H1 (cell line): Measurements from ENCODE around the gene CDH2. TPM values are rescaled to one million over a fixed set of nuclear protein-coding genes. Genes with fewer than 3 reads are reported as not detected.

Source experiments
- CTCF ChIA-PET: fragments of 300-600 bp; sonication (Branson Sonifier 250); formaldehyde crosslinking; loops from one replicate; lab custom pipeline; 2021; ENCODE audit not compliant: partially characterized antibody; lab: Charles Lee
- POLR2A ChIA-PET: fragments of 300-600 bp; sonication (Branson Sonifier 250); formaldehyde crosslinking; loops from one replicate; lab custom pipeline; 2021; ENCODE audit warnings: inconsistent platforms; ENCODE audit not compliant: partially characterized antibody; lab: Charles Lee
- DNase-seq, 2 experiments: peaks; one replicate each; pipeline versions ENCODE4 v3.0.0 to v3.0.0-alpha.2; 2010 to 2022; ENCODE audit warnings: low spot score in 2 of 2, low read depth in 1 of 2, mixed read lengths in 1 of 2
- FAIRE-seq: peaks from 2 replicates; lab custom pipeline; 2011; peaks lifted over from hg19 to GRCh38; lab: Jason Lieb, UNC
- H2AFZ ChIP-seq: 2 replicates; pipeline ENCODE4 v1.8.1; 2012; ENCODE audit warnings: low read length, inconsistent platforms
- H2AK5ac ChIP-seq: 2 replicates; pipeline ENCODE4 v1.6.1; 2013; ENCODE audit warnings: low read depth, low read length
- H2BK120ac ChIP-seq: replicated peaks from 2 replicates; pipeline ENCODE3; 2013; ENCODE audit warnings: low read depth, low read length, inconsistent platforms
- H2BK12ac ChIP-seq: 2 replicates; pipeline ENCODE4 v1.6.1; 2013; ENCODE audit warnings: low read depth, low read length
- H2BK15ac ChIP-seq: 2 replicates; pipeline ENCODE4 v1.6.1; 2013; ENCODE audit warnings: low read length
- H2BK20ac ChIP-seq: 2 replicates; pipeline ENCODE4 v1.6.1; 2013; ENCODE audit warnings: low read length
- H2BK5ac ChIP-seq: 2 replicates; pipeline ENCODE4 v1.6.1; 2013; ENCODE audit warnings: low read depth, low read length
- H3K14ac ChIP-seq: 2 replicates; pipeline ENCODE4 v1.6.1; 2013; ENCODE audit warnings: inconsistent platforms; ENCODE audit not compliant: insufficient read length
- H3K18ac ChIP-seq: 2 replicates; pipeline ENCODE4 v1.6.1; 2013; ENCODE audit warnings: low read length; ENCODE audit errors: extremely low read depth
- H3K23ac ChIP-seq: 2 replicates; pipeline ENCODE4 v1.6.1; 2013; ENCODE audit warnings: inconsistent platforms; ENCODE audit not compliant: insufficient read length
- H3K23me2 ChIP-seq: 2 replicates; pipeline ENCODE4 v1.6.1; 2013; ENCODE audit warnings: low read depth, low read length
- H3K27ac ChIP-seq: 2 replicates; pipeline ENCODE4 v1.6.1; 2011; ENCODE audit warnings: low read depth, low read length, inconsistent platforms
- H3K27me3 ChIP-seq, 4 experiments: replicated peaks in 1 of 4; 1 replicate in 1 of 4; 2 replicates in 3 of 4; pipeline versions ENCODE4 v1.6.1 to v1.8.1; 2011 to 2013; ENCODE audit warnings: low read length in 3 of 4, mild to moderate bottlenecking in 3 of 4, inconsistent platforms in 2 of 4, mixed read lengths in 2 of 4, moderate library complexity in 1 of 4; ENCODE audit not compliant: control insufficient read depth in 3 of 4, insufficient read depth in 3 of 4; ENCODE audit errors: extremely low read depth in 1 of 4
- H3K36me3 ChIP-seq, 4 experiments: 2 replicates each; pipeline versions ENCODE4 v1.6.1 to v1.8.1; 2011 to 2013; ENCODE audit warnings: mild to moderate bottlenecking in 4 of 4, low read length in 3 of 4, moderate library complexity in 2 of 4, control low read depth in 1 of 4, inconsistent platforms in 1 of 4; ENCODE audit not compliant: insufficient read depth in 4 of 4, control insufficient read depth in 2 of 4
- H3K4ac ChIP-seq: replicated peaks from 2 replicates; pipeline ENCODE3; 2013; ENCODE audit warnings: low read length, low read depth, mixed read lengths, inconsistent platforms; ENCODE audit not compliant: insufficient read length
- H3K4me1 ChIP-seq, 4 experiments: replicated peaks in 1 of 4; 1 replicate in 1 of 4; 2 replicates in 3 of 4; pipeline versions ENCODE4 v1.6.1 to v1.8.1; 2011 to 2013; ENCODE audit warnings: low read length in 3 of 4, inconsistent platforms in 2 of 4, mixed read lengths in 1 of 4; ENCODE audit not compliant: insufficient read depth in 4 of 4, control insufficient read depth in 3 of 4
- H3K4me2 ChIP-seq, 2 experiments: 2 replicates each; pipeline versions ENCODE4 v1.6.1 to v1.8.1; 2011 to 2013; ENCODE audit warnings: low read depth in 2 of 2, low read length in 2 of 2, control low read depth in 1 of 2, inconsistent platforms in 1 of 2, mild to moderate bottlenecking in 1 of 2; ENCODE audit not compliant: insufficient read depth in 1 of 2
- H3K4me3 ChIP-seq, 4 experiments: fragments of 200-600, 300-600 bp in 1 of 4; sonication (generic), shearing (Covaris generic), sonication (Bioruptor Twin) in 1 of 4; 2 replicates each; pipeline versions ENCODE4 v1.5.1 to v1.8.1; 2011 to 2016; ENCODE audit warnings: low read length in 4 of 4, low read depth in 3 of 4, control low read depth in 2 of 4, inconsistent platforms in 2 of 4, mild to moderate bottlenecking in 2 of 4, mixed read lengths in 1 of 4, moderate library complexity in 1 of 4; ENCODE audit not compliant: insufficient read depth in 2 of 4; ENCODE audit errors: extremely low read depth in 1 of 4
- H3K56ac ChIP-seq: replicated peaks from 2 replicates; pipeline ENCODE3; 2013; ENCODE audit warnings: low read depth, mild to moderate bottlenecking, mixed read lengths, low read length, inconsistent platforms; ENCODE audit not compliant: insufficient read length
- H3K79me1 ChIP-seq: 2 replicates; pipeline ENCODE4 v1.6.1; 2013; ENCODE audit warnings: low read depth, low read length, control low read depth
- H3K79me2 ChIP-seq, 2 experiments: 2 replicates each; pipeline versions ENCODE4 v1.6.1 to v1.8.1; 2012 to 2013; ENCODE audit warnings: low read length in 2 of 2, mild to moderate bottlenecking in 2 of 2, inconsistent platforms in 1 of 2; ENCODE audit not compliant: insufficient read depth in 2 of 2, control insufficient read depth in 1 of 2
- H3K9ac ChIP-seq, 4 experiments: replicated peaks in 1 of 4; 1 replicate in 1 of 4; 2 replicates in 3 of 4; pipeline versions ENCODE4 v1.6.1 to v1.8.1; 2011 to 2013; ENCODE audit warnings: low read depth in 3 of 4, low read length in 3 of 4, control low read depth in 2 of 4, mild to moderate bottlenecking in 2 of 4, moderate library complexity in 2 of 4, inconsistent platforms in 1 of 4; ENCODE audit errors: extremely low read depth in 1 of 4
- H3K9me3 ChIP-seq, 2 experiments: 2 replicates each; pipeline versions ENCODE4 v1.6.1 to v1.8.1; 2012 to 2013; ENCODE audit warnings: mild to moderate bottlenecking in 2 of 2, moderate library complexity in 2 of 2, control low read depth in 1 of 2, inconsistent platforms in 1 of 2, low read depth in 1 of 2, low read length in 1 of 2, mixed read lengths in 1 of 2; ENCODE audit not compliant: insufficient read depth in 2 of 2
- H4K20me1 ChIP-seq, 2 experiments: replicated peaks in 1 of 2; 2 replicates each; pipeline versions ENCODE3 to v1.8.1; 2011 to 2013; ENCODE audit warnings: inconsistent platforms in 2 of 2, low read length in 2 of 2, mild to moderate bottlenecking in 1 of 2; ENCODE audit not compliant: insufficient read depth in 2 of 2, control insufficient read depth in 1 of 2
- H4K5ac ChIP-seq: 2 replicates; pipeline ENCODE4 v1.6.1; 2013; ENCODE audit warnings: low read length, low read depth, mixed read lengths, inconsistent platforms; ENCODE audit not compliant: insufficient read length
- H4K8ac ChIP-seq: 2 replicates; pipeline ENCODE4 v1.8.0; 2013; ENCODE audit warnings: mild to moderate bottlenecking, moderate library complexity, low read length, inconsistent platforms; ENCODE audit not compliant: insufficient read depth; ENCODE audit errors: extremely low read depth
- H4K91ac ChIP-seq: replicated peaks from 2 replicates; pipeline ENCODE3; 2013; ENCODE audit warnings: low read length, mixed read lengths, inconsistent platforms; ENCODE audit not compliant: insufficient read length
- BCL11A ChIP-seq, 2 experiments: IDR thresholded peaks; one replicate each; pipeline ENCODE4 v1.6.1; 2011; ENCODE audit warnings: low read depth in 2 of 2, low read length in 2 of 2, mild to moderate bottlenecking in 2 of 2
- CTBP2 ChIP-seq: IDR thresholded peaks from 2 replicates; pipeline ENCODE4 v1.7.0; 2011; ENCODE audit warnings: borderline replicate concordance, mild to moderate bottlenecking, moderate library complexity, mixed read lengths, low read length; ENCODE audit not compliant: insufficient read depth, insufficient read length
- EZH2 ChIP-seq: fragments of 200-600 bp; sonication (generic); IDR thresholded peaks from 2 replicates; pipeline ENCODE4 v1.7.1; 2012; ENCODE audit warnings: low read depth, mild to moderate bottlenecking, moderate library complexity, low read length, inconsistent platforms; ENCODE audit not compliant: severe bottlenecking
- GABPA ChIP-seq: IDR thresholded peaks from 2 replicates; pipeline ENCODE4 v1.6.1; 2011; ENCODE audit warnings: mild to moderate bottlenecking, low read length, moderate library complexity, borderline replicate concordance; ENCODE audit not compliant: insufficient read depth
- MAFK ChIP-seq: IDR thresholded peaks from 2 replicates; pipeline ENCODE4 v1.6.1; 2012; ENCODE audit warnings: low read depth, mild to moderate bottlenecking, improper control_type of control experiment, low read length
- RXRA ChIP-seq: IDR thresholded peaks from 2 replicates; pipeline ENCODE4 v1.6.1; 2011; ENCODE audit warnings: low read depth, mild to moderate bottlenecking, low read length, moderate library complexity; ENCODE audit not compliant: insufficient read depth
- SAP30 ChIP-seq: fragments of 300-600 bp; sonication (generic); IDR thresholded peaks from 2 replicates; pipeline ENCODE4 v1.7.1; 2012; ENCODE audit warnings: low read length, moderate library complexity, mild to moderate bottlenecking, inconsistent platforms; ENCODE audit not compliant: insufficient read depth, insufficient replicate concordance
- SIRT6 ChIP-seq: IDR thresholded peaks from one replicate; pipeline ENCODE4 v1.7.1; 2012; ENCODE audit warnings: low read length, inconsistent platforms
- SP1 ChIP-seq: IDR thresholded peaks from 2 replicates; pipeline ENCODE4 v1.6.1; 2011; ENCODE audit warnings: low read depth, low read length
- ZNF274 ChIP-seq: IDR thresholded peaks from 2 replicates; pipeline ENCODE4 v1.7.0; 2012; ENCODE audit warnings: low read length, borderline replicate concordance; ENCODE audit errors: extremely low read depth
- WGBS, 2 experiments: shearing (Covaris generic) in 1 of 2; methylation state at CpG; one replicate each; pipeline versions ENCODE4 v1.1.6 to v1.1.7; 2013 to 2015; ENCODE audit warnings: low lambda C conversion rate in 2 of 2, mixed read lengths in 2 of 2, inconsistent platforms in 1 of 2, low coverage in 1 of 2, missing lambda C conversion rate in 1 of 2; ENCODE audit not compliant: insufficient replicate concordance in 2 of 2, insufficient coverage in 1 of 2, insufficient read length in 1 of 2; ENCODE audit errors: extremely low coverage in 1 of 2, missing lambda C conversion rate in 1 of 2; 5-methylcytosine and 5-hydroxymethylcytosine counted together
- polyA plus RNA-seq, 7 experiments: library from polyadenylated mRNA; depleted of rRNA in 3 of 7; stranded (reverse) in 5 of 7; unstranded in 2 of 7; fragments of >200 nt in 5 of 7; fragments of 200-250 nt in 2 of 7; gene quantifications; 1 replicate in 5 of 7; 2 replicates in 1 of 7; 4 replicates in 1 of 7; pipeline versions ENCODE4 v1.2.1 to v1.2.3, GENCODE V29; 2011 to 2013; ENCODE audit warnings: missing spikeins in 2 of 7, mixed read lengths in 2 of 7
- total RNA-seq: library from RNA; stranded (reverse); fragmentation: NEBNext Ultra II Directional; extraction: Animal tissue kit (Norgen Biotek cat#: 25700); gene quantifications from 2 replicates; pipeline ENCODE4 v1.2.1, GENCODE V29; 2021
- TF ChIP-seq, protein P1 (sequence below): IDR thresholded peaks from 2 replicates; pipeline ENCODE4 v1.6.1; 2012; ENCODE audit warnings: inconsistent platforms
- TF ChIP-seq, protein P2 (sequence below): IDR thresholded peaks from 2 replicates; pipeline ENCODE4 v1.6.1; 2012; ENCODE audit warnings: low read length, inconsistent platforms

Gene CDH2
- total and polyA plus RNA-seq, 2 of the 8 experiments (the other 6 are each of a cell fraction or from before 2014, with no cell fraction given) = 15.0 to 56.5 TPM

DNA sequence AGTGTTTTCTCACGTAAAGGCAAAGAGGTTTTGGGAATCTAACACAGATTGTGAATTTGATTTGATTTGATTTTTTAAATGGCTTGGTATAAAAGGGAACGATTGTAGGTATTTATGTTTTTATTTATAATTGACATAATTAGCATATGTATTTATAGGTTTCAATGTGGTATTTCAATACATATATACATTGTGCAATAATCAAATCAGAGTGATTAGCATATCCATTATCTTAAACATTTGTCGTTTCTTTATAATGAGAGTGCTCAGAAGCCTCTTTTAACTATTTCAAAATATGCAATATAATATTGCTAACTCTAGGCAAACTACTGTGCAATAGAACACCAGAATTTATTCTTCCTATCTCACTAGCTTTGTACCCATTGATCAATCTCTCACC is 35.1 kb upstream of the CDH2 start:
- Histone ChIP-seq H4K8ac (no peak overlapping the region), H3K79me2 (no peaks in the 10 kb centered on the region), H2BK12ac (no peak overlapping the region), H3K14ac (no peak overlapping the region), H4K91ac (no peak overlapping the region), H3K56ac (no peak overlapping the region), H3K36me3 (no peaks in the 10 kb centered on the region), H2AK5ac (no peak overlapping the region), H3K9ac (no peak overlapping the region), H3K27ac (no peak overlapping the region), H3K4me1 (no peaks in the 10 kb centered on the region), H3K4ac (no peak overlapping the region), H4K20me1 (no peaks in the 10 kb centered on the region), H2AFZ (no peak overlapping the region), H4K5ac (no peak overlapping the region), H3K27me3 (no peaks in the 10 kb centered on the region), H3K18ac (no peak overlapping the region), H3K79me1 (no peaks in the 10 kb centered on the region), H2BK20ac (no peak overlapping the region), H2BK5ac (no peak overlapping the region), H2BK120ac (no peak overlapping the region), H2BK15ac (no peak overlapping the region), H3K23me2 (no peaks in the 10 kb centered on the region), H3K4me3 (no peak overlapping the region), H3K23ac (no peak overlapping the region), H3K9me3 (no peaks in the 10 kb centered on the region), H3K4me2 (no peak overlapping the region)
- DNase-seq = no peak
- WGBS, 2 experiments = 90 to 91% methylated on average over 1 to 3 of the region's 3 CpGs
- POLR2A ChIA-PET = no interaction called here
- no peak for FAIRE-seq
- CTCF ChIA-PET = no interaction called here
- TF ChIP-seq SIRT6 = no peak
- TF ChIP-seq RXRA = no peak
- no peak for TF ChIP-seq MAFK
- TF ChIP-seq, protein P1, sequence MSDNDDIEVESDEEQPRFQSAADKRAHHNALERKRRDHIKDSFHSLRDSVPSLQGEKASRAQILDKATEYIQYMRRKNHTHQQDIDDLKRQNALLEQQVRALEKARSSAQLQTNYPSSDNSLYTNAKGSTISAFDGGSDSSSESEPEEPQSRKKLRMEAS = no peak
- TF ChIP-seq GABPA = no peak
- TF ChIP-seq ZNF274 = no peak
- no peak for TF ChIP-seq SAP30
- no peak for TF ChIP-seq SP1
- no peak for TF ChIP-seq CTBP2
- no peak for TF ChIP-seq BCL11A (IDR thresholded peaks at IDR 0.05; ENCODE audit: low read depth in 2 of 2, low read length in 2 of 2)
- no peak for TF ChIP-seq EZH2
- TF ChIP-seq, protein P2, sequence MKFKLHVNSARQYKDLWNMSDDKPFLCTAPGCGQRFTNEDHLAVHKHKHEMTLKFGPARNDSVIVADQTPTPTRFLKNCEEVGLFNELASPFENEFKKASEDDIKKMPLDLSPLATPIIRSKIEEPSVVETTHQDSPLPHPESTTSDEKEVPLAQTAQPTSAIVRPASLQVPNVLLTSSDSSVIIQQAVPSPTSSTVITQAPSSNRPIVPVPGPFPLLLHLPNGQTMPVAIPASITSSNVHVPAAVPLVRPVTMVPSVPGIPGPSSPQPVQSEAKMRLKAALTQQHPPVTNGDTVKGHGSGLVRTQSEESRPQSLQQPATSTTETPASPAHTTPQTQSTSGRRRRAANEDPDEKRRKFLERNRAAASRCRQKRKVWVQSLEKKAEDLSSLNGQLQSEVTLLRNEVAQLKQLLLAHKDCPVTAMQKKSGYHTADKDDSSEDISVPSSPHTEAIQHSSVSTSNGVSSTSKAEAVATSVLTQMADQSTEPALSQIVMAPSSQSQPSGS = no peak
